ENCODE data around the gene GEMIN7.
A peak's percentile ranks its signal among the peaks of the same experiment; 100 is the strongest.

Gene GEMIN7

DNA sequence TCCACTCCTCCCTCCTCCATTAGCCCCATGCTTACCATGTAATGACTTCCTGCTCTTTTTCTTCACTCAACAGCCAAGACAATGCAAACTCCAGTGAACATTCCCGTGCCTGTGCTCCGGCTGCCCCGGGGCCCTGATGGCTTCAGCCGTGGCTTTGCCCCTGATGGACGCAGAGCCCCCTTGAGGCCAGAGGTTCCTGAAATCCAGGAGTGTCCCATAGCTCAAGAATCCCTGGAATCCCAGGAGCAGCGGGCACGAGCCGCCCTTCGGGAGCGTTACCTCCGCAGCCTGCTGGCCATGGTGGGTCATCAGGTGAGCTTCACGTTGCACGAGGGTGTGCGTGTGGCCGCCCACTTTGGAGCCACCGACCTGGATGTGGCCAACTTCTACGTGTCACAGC lies 11.0 kb downstream of the GEMIN7 start:
- TF ChIP-seq, protein P1, sequence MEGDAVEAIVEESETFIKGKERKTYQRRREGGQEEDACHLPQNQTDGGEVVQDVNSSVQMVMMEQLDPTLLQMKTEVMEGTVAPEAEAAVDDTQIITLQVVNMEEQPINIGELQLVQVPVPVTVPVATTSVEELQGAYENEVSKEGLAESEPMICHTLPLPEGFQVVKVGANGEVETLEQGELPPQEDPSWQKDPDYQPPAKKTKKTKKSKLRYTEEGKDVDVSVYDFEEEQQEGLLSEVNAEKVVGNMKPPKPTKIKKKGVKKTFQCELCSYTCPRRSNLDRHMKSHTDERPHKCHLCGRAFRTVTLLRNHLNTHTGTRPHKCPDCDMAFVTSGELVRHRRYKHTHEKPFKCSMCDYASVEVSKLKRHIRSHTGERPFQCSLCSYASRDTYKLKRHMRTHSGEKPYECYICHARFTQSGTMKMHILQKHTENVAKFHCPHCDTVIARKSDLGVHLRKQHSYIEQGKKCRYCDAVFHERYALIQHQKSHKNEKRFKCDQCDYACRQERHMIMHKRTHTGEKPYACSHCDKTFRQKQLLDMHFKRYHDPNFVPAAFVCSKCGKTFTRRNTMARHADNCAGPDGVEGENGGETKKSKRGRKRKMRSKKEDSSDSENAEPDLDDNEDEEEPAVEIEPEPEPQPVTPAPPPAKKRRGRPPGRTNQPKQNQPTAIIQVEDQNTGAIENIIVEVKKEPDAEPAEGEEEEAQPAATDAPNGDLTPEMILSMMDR (IDR thresholded peaks at IDR 0.05; ENCODE audit: insufficient read depth, low read depth, low read length, missing control alignments): no peak
- no peak overlapping the region for H3K4me3 ChIP-seq (ENCODE audit: low read length)
- no peak for DNase-seq (ENCODE audit: low read depth)

DNA sequence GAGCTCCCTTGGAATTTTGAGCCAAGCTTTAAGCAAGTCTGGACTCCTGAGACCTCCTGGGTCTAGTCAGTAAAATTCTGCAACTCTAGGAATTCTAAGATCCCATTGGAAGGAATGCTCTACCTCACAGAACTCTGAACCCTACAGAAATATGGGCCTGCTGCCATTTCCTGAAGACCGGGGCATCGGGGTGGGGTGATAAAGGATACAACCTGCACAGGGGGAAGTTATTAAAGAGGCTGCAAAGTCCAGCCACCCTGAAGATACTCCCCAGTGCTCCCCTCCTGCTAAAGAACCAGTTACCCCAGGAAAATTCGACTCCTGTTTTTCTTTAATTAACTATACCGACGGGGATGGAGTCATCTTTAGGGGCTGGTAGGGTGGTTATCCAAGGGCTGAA lies 11.5 kb downstream of the GEMIN7 start:
- peak overlapping the region; percentile 79 for H3K4me3 ChIP-seq (ENCODE audit: low read length)
- DNase-seq (ENCODE audit: low read depth): no peak
- TF ChIP-seq, protein P1 (IDR thresholded peaks at IDR 0.05; ENCODE audit: insufficient read depth, low read depth, low read length, missing control alignments): no peak

DNA sequence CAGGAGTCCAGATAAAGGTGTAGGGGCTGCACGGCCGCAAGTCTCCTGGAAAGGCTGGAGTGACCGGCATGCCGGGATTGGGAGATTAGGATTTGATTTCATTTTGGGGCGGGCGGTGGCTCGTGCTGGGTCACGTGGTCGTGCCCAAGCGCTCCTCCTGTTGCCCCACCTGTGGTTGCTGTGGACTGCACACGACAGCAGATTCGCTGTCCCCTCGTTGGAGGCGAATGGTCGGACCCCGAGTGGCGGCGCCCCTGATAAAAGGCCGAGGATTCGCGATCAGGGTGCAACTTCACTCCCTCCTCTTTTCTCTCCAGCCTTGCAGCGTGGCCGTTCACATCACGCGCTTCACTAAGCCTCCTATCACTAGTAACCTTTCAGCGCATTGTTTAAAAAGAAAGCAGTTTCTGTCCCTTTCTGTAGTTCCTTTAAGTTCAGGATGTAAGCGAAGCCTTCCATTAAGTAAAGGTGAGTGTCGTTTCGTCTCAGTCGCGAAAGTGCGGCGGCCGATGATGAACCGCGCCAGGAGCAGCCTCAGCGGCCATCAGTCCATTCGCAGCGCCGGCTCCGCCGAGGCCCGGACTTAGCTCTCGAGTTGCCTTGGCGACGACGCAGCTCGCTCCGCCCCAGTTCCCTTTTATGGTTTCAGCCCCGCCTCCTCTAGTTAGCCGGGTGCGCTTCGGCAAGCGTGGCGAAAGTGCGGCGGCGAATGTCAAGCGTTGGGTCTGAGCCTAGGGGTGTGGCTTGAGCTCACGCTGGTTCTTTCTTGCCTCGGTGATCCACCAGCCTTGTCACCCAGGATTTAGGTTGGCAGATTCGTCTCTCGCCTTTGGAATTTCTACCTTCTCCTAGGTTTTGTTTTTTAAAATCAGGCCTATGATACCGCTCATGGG lies 12.2 kb downstream of the GEMIN7 start:
- DNase-seq (ENCODE audit: low read depth): peak; percentile 99
- TF ChIP-seq, protein P1 (IDR thresholded peaks at IDR 0.05; ENCODE audit: insufficient read depth, low read depth, low read length, missing control alignments): no peak
- peak overlapping the region; percentile 79 for H3K4me3 ChIP-seq (ENCODE audit: low read length)

DNA sequence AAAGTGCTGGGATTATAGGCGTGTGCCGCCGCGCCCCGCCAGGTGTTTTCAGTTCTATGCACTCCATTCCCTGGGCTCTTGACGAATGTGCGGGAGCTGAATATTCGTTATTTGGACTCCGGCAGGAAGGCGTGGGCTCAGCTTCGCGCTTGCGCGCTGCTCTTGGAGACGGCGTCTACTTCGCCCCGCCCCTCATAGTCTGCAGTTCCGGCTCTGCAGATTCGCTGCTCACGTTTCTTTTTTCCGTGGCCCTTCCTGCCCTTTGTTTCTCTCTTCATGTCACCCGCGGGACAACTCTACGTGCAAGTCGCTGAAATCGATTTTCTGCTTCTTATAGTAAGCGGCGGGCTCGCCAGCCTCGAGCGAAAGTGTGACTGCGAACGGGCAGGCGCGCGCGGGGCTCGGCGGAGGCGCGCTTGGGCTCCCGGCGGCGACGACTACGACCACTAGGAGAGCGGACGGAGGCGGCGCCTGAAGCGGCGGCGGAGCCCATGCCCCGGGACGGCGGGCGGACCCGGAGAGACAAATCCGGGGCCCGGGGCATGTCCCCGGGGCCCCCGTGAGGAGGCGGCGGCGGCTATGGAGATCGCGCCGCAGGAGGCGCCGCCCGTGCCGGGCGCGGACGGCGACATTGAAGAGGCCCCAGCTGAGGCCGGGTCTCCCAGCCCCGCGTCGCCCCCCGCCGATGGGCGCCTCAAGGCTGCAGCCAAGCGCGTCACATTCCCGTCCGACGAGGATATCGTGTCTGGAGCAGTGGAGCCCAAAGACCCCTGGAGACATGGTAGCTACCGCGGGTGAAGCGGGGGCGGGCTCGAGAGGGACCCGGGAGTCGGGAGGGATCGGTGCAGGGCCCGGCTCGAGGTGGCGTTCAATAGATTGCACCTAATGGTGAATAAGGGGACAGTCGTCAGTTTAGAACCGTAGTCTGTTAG lies 14.0 kb downstream of the GEMIN7 start, which contains the start of gene PPP1R37:
PPP1R37 (plus strand) TSS at position 433 of the 932 bp plus-strand sequence; CDS start at position 580, 147 bp downstream.
- DNase-seq (ENCODE audit: low read depth): peak; percentile 99
- peak within 1 kb of the TSS; percentile 79 for H3K4me3 ChIP-seq (ENCODE audit: low read length)
- TF ChIP-seq, protein P1 (IDR thresholded peaks at IDR 0.05; ENCODE audit: insufficient read depth, low read depth, low read length, missing control alignments): peak; percentile 8

- TF ChIP-seq, protein P1 (IDR thresholded peaks at IDR 0.05; ENCODE audit: insufficient read depth, low read depth, low read length, missing control alignments): no peak
- DNase-seq (ENCODE audit: low read depth): no peak
- H3K4me3 ChIP-seq (ENCODE audit: low read length): peak overlapping the region; percentile 79
Observed at GRCh38 chr19:45094137-45094536, 15.1 kb downstream of the GEMIN7 start.

- DNase-seq (ENCODE audit: low read depth): no peak
- H3K4me3 ChIP-seq (ENCODE audit: low read length): peak overlapping the region; percentile 8
- TF ChIP-seq, protein P1 (IDR thresholded peaks at IDR 0.05; ENCODE audit: insufficient read depth, low read depth, low read length, missing control alignments): no peak
Observed at GRCh38 chr19:45094707-45095106, 15.6 kb downstream of the GEMIN7 start.

Measured in epithelial cell of esophagus (primary cell).